ENCODE results near the gene SVIL.

DNA sequence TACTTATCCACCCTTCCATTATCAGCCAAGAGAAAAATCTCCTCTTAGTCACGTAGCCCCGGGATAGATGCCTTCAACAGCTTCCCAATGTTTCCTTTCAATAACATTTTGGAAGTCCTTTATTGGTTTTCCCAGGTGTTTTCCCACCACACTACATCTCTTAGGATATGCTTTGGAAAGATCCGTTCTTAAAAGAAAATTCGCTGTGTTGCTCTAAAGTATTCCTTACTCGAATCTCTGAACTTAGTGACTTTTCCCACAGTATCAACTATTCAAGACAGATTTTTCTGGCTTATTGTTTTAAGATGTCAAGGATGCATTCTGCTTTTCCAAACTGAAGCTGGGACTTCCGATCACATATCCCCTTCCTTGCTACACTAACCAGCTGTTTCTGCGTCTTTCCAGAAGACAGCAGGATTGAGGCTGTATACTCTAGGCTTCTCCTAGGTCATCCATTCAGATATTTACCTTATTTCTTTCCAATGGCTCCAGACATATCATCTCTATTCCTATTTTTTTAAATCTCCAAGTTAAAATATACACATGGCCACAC, 36.5 kb upstream of the SVIL start:
- TF ChIP-seq, protein P1, sequence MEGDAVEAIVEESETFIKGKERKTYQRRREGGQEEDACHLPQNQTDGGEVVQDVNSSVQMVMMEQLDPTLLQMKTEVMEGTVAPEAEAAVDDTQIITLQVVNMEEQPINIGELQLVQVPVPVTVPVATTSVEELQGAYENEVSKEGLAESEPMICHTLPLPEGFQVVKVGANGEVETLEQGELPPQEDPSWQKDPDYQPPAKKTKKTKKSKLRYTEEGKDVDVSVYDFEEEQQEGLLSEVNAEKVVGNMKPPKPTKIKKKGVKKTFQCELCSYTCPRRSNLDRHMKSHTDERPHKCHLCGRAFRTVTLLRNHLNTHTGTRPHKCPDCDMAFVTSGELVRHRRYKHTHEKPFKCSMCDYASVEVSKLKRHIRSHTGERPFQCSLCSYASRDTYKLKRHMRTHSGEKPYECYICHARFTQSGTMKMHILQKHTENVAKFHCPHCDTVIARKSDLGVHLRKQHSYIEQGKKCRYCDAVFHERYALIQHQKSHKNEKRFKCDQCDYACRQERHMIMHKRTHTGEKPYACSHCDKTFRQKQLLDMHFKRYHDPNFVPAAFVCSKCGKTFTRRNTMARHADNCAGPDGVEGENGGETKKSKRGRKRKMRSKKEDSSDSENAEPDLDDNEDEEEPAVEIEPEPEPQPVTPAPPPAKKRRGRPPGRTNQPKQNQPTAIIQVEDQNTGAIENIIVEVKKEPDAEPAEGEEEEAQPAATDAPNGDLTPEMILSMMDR (IDR thresholded peaks at IDR 0.05) = no peak
- TF ChIP-seq POLR2A (IDR thresholded peaks at IDR 0.05) = no peak
- TF ChIP-seq POLR2AphosphoS5 (IDR thresholded peaks at IDR 0.05) = no peak
- no peak for TF ChIP-seq EP300 (IDR thresholded peaks at IDR 0.05)
